Retina (tissue), 1 donor: ENCODE results near the gene CD38.
"Not testable (repeated sequence)": the region's sequence is repeated elsewhere in the genome, so short reads cannot be mapped to it uniquely, and the experiment has no call there.

Experiments used
- DNase-seq: peaks from one replicate; pipeline ENCODE4 v3.0.0-alpha.2; 2016

Gene CD38

DNA sequence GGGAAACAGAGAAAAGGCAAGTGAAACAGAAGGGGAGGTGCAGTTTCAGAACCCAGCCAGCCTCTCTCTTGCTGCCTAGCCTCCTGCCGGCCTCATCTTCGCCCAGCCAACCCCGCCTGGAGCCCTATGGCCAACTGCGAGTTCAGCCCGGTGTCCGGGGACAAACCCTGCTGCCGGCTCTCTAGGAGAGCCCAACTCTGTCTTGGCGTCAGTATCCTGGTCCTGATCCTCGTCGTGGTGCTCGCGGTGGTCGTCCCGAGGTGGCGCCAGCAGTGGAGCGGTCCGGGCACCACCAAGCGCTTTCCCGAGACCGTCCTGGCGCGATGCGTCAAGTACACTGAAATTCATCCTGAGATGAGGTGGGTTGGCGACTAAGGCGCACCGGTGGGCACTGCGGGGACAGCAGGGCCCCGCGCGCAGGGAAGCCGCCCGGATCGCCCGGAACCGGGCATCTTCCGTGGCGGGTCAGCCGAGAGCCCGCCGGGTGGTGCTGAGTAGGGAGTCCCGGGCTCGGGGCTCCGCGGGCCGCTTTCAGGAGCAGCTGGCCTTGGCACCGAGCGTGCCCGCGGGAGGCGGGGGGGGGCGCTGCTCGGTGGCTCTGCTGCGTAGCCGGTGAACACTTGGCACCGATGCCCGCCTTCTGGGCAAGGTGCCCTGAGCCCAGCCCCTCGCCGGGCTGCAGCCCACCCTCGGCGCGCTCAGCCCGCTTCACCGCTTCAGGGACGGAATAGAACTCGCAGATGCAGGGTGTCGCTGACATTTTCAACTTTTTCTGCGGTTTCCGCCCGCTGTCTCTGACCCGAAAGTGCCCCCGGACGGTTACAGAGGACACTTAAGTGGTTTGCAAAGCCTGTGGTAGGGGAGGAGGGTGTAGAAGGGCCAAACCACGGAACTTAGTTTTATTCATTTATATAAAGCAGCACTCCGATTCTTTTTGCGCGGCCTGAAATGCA lies at the start of gene CD38:
TSS of gene CD38 (plus strand) at position 40 of the 953 bp plus-strand sequence. CDS start at position 127, 87 bp downstream.
- DNase-seq, result peak; percentile 76

DNA sequence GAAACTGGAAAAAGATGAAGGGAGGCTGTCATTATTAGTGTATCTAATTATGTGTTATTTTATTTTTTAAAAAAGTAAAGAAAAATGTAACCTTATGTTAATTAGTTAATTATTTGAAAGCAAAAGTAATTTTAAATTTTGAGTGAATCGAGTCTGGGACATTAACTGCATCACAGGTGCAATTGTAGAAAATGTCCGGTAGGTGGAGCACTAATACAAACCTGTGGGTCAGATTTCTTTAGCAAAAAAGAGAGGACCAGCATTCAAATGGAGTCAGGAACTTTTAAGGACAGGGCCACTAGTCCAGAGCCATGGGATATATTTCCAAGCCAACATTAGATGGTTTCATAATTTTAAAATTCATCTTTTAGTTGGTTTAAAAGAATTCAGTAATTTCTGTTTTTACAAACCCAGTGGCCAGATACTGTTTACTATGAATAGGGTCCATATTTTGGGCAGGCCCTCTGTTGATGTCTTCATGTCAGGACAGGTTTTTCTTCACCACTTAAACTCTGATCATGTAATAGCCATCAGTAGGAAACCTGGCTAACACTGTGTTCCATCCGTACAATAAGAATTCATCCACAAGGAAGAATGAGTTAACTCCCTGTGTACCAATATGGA lies 48.1 kb upstream of the CD38 start:
- peak; percentile 52 for DNase-seq

DNA sequence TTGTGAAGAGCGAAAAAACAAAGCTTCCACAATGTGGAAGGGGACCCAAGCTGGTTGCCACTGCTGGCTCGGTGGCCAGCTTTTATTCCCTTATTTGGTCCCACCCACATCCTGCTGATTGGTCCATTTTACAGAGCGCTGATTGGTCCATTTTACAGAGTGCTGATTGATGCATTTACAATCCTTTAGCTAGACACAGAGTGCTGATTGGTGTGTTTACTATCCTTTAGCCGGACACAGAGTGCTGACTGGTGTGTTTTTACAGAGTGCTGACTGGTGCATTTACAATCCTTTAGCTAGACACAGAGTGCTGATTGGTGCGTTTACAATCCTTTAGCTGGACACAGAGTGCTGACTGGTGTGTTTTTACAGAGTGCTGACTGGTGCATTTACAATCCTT lies 45.1 kb upstream of the CD38 start:
- not testable (repeated sequence) for DNase-seq

DNA sequence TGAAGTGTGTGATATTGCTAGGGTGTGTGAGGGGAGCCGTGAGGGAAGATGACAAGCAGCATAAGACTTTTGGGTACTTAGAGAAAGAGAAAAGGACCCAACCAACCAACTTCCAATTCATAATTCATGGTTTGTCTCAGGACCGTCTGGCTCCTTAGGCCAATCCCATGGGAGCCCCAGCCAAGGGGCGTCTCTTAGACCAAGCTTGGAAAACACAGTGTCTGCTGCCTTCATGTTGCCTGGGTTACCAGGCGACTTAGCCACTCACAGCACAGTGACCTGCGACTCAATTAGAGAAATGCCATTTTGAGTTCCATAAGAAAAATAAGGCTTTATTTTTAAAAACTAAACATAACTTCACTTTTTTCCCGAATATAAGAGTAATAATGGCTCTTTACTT lies 42.6 kb upstream of the CD38 start:
- no peak for DNase-seq

DNA sequence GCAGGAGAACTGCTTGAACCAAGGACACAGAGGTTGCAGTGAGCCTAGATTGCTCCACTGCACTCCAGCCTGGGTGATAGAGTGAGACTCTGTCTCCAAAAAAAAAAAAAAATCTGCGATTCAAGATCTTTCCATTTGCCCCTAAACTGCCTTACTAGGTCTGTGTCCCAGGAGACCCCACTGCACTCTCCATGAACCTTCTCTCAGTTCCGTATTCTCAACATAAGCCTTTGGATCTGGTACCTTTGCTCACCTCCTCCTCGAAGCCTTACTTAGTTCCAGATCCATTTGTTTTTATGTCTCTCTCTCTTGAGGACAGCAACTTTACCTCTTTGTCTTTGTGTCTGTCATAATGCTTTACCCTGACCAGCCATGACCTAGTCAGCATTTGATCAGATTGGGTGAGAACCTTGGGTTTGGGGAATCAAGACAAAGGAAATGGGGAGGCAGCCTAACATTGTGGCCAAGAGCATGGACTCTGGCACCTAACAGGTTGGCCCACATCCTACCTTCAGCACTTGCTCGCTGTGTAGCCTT lies 41.5 kb upstream of the CD38 start:
- DNase-seq, result no peak

DNA sequence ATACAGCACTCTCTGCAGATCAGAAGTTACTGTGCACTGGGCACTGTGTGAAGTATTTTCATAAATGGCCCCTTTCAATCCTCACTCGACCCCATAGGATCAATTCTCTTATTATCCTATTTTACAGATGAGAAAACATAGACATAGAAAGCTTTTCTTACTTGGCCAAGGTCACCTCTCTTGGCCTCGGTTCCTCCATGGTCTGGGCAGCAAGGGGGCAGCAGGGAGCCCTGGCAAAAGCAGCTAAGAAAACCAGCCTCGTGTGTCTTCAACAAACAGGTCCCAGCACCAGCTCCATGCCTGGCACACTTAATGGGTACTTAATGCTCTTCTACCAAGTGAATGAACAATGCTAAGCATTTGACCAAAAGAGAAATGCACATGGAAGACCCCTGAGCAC lies 40.9 kb upstream of the CD38 start:
- no peak for DNase-seq

DNA sequence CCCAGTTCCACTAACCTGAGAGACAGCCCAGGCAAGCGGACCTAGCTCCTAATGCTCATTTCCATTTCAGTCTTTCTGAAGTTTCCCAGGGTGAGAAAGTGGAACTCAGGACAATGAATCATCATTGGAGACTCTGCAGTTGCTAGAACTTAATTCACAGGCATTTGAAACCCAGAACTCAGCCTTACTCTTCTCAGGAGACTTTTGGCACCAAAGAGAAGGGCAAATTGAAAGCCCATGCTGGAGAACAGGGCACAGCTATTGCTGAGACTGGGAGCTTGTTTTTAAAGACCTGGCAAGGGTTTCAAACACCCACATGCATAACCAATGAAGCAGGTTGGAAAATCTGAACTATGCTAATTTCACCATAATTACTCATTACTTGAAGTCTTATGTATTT lies 39.3 kb upstream of the CD38 start:
- no peak for DNase-seq

DNA sequence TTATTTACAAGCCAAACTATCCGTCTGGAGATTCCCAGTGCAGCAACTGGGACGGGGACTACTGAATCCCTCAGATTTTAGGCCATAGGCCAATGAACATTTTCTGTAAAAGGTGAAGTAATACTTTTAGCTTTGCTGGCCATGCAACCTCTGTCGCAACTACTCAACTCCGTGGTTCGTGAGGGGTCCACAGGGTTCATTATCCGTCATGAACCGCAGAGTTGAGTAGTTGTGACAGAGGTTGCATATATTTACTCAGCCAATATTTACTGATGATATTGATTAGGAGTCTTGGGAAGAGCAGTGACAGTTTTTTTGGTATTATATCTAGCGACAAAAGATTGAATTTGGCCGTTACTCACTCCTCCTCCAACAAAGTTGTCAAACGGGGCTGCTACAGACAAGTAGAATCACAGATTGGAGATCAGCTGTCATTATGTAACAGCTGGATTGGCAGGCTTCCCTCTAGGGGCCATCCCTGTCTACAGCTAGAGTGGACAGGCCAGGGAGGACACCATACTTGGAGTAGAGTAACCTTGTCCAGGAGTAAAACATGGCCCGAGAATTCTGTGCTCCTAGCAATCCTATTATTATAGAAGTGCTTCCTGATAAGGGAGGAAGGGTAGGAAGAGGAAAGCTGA lies 37.2 kb upstream of the CD38 start:
- no peak for DNase-seq

DNA sequence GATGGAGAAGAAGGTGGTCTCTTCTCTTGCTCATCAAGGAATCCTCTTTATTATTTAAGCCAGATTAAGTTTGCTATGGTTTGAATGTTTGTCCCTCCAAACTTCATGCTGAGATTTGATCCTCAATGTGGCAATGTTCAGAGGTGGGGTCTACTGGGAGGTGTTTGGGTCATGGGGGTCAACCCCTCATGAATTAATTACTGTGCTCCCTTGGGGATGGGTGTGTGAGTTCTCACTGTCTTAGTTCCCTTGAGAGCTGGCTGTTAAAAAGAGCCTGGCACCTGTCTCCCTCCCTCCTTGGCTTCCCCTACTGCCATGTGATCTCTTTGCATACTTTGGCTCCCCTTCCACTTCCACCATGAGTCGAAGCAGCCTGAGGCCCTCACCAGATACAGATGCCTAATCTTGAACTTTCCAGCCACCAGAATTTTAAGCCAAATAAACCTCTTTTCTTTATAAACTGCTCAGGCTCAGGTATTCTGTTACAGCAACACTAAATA lies 36.0 kb upstream of the CD38 start:
- DNase-seq, result no peak

DNA sequence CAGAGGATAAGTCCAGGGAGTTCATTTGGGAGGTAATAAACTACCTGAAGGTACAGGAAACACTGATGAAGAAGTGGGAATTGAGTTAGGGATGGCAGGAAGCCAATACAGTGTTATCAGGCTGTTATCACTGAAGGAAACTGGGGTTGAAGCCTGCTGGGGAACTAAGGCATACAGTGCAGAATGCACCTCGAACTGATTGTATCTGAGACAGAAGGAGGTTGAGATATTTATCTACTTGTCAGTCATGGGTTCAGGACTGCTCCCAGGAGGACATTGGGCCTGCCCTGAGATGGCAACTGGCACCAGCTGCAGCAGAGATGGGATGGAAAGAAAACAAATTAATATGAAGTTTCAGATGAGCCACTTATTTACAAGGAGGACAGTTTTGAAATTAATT lies 35.5 kb upstream of the CD38 start:
- no peak for DNase-seq

DNA sequence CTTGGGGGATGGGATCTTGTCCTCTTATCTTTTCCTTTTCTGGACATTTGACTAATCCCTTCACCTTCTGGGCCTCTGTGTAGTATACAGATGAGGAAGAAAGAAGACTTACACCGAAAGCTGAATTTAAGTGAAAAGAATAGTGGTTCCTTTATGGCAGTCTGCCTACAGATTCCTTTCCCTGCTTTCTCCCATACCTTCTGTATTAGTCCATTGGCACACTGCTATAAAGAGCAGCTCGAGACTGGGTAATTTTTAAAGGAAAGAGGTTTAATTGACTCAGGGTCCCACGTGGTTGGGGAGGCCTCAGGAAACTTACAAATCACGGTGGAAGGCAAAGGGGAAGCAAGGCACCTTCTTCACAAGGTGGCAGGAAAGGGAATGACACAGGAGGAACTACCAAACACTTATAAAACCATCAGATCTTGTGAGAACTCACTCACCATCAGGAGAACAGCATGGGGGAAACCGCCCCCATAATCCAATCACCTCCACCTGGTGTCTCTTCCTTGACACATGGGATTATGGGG lies 34.0 kb upstream of the CD38 start:
- no peak for DNase-seq

DNA sequence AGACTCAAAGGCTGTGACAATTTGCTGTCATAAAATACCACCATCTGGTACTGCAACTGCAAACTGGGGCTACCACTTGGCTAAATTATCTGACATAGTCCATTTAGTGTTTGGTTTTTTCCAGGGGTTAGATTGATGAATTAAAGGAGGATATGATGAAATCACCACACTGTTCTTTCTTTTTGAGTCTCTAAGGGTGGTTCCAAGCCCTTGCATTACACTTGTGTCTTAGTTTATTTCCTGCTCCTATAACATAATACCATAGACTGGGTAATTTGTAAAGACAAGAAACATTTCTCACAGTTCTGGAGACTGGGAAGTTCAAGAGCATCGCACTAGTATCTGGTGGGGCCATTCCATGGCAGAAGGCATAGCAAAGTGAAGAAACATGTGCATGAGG lies 32.0 kb upstream of the CD38 start:
- no peak for DNase-seq

DNA sequence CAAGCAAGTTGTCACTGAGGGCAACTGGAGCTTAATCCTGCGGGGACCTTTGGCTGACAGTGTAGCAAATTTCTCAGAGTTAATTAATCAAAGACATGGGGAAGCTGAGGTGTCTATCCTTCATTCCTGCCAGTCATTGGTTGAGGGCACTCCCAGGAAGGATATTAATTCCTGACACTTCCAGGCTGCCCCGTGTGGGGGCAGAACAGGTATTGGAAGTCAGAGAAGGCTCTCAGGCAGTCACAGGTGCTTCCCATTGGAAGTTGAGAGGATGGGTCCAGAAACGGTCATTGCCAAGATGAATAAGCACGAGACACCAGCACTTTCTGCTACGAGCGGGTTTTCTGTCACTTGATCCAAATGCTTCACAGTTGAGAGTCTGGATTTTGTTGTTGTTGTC lies 29.1 kb upstream of the CD38 start:
- DNase-seq, result no peak

DNA sequence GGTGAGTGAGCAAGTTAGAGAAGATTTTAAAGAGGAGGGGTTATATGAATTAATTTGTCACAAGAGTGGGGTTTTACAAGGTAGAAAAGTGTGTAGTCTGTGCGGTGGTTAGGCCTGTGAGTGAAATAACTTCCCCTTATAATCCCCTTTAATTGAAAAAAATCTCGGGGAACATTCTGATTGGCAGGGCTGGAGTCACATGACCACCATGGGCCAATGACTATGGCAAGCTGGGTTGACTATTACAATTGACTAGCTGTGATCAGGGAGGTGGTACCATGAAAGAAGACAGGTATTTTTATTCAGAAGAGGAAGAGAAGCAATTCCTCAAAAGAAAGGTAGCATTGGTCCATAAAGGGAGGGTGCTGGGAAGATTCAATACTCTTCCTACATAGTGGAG lies 27.0 kb upstream of the CD38 start:
- no peak for DNase-seq

DNA sequence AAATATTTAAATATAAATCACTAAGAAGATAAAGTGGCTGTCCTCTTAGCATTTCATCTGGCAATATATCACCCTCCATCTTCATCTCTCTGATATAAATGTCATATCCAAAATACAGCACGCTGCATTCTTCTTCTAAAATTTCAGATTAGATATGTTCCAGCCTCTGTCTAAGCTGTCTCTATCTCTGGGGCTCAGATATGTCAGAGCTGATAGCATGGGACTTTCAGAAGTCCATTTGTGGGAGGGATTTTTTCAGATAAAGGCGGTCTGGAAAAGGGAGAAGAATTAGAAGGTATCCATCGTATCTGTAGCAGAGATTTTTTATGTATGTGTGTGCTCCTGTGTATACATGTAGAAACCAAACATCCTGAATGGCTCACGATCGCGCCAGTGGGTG lies 25.0 kb upstream of the CD38 start:
- DNase-seq, result no peak

DNA sequence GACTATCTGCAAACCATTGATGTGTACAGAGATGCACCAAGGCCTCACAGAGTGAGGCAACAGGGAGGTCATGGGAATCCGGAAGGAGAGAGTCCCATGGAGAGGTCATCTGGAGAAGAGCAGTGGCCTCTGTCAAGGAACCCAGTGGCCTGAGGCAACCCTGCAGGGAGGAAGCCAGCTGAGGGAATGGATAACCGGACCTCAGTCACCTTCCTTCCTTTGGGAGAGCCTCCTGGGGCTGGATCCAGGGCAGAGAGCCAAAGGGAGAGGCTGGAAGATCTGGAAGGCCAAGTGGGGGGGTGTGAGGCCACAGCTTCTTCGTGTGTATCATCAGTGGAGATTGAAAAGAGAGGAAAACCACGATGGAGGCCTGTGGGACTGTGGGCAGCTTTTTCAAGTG lies 24.3 kb upstream of the CD38 start:
- no peak for DNase-seq

DNA sequence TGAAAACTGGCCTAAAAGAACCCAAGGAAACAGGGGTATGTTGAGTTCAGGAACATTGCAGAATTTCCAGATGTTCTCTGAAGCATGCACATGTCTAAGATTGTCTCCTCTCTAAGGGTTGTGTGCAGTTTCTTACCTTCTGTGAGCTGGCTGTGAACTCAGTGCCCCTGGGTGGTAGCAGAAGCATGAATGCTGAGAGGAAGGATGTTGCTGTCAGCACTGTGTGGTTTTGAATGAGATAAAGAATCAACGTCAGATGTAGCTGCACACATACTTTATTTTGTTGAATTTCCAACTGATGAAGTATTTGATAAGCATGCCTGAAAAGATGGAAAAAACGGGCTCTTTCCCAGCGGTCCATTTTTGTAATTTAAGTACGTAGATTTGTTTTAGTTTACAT lies 23.8 kb upstream of the CD38 start:
- no peak for DNase-seq

DNA sequence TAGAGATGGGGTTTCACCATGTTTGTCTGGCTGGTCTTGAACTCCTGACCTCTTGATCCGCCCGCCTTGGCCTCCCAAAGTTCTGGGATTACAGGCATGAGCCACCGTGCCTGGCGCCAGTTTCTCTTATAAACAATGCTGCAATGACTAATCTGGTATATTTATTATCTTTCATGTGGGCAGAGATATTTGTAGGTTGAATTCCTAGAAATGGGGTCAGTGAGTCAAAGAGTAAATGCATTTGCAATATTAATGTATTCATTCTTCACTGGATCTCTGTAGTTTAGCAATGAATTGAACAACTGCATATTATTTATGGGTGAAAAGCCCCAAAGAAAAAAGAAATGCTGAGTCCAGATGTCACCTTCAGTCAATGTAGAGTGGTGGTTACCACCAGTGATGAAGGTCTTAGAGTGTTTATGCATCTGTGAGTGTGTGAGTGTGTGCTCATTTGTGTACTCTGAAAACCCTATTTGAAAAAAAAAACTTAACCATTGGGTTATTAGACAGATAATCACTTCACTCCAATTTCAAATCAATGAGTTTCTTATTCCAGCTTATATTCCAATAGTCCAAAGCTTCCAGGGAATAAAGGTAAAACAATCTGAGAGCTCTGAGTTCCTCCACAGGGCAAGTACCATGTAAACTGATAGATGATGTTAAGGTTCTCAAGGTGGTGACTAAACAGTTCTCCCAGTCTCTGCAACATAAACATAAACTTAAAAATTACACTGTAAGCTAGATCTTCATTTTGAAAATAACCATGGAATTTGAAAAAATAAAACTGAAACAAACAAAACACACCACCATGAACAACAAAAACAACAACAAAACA lies 22.6 kb upstream of the CD38 start:
- no peak for DNase-seq

DNA sequence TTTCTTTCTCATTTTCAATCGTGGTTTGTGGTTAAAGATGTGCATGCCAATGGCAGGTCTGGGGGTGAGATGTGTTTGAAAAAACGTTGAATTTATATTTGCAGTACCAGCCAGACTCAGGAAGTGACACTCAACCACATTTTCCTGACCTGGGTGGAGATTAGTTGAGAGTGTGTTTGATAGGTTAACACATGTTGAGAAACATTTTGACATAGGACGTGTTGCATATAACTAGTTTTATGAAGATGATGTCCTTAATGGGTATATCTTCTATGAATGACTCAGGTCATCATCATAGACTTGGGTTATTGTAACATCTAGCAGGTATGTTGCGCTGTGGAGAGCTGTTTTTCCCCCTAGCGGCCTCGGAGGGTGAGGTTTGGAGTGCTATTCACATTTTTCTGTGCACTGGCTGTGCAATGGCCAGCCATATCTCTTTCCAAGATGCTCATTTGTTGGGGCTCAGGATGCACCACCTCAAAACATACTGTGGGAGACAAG lies 21.7 kb upstream of the CD38 start:
- no peak for DNase-seq

DNA sequence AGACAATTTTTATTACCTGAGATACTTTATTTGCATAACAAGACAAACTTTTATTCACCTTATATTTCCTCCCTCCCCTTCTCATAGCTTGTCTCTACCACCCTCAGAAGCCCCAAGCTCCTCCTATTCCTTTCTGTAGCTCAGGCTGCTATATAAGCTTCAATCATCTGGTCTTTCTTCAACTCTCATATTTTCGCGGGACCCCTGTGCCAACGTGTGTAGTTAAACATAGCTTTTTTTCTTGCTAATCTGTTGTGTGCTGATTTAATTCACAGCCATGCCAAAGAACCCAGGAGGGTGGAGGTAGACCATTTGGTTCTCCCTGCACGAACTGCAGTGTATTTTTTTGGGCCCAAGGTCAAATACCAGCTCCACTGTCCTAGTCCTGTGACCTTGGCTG lies 21.1 kb upstream of the CD38 start:
- DNase-seq, result no peak

DNA sequence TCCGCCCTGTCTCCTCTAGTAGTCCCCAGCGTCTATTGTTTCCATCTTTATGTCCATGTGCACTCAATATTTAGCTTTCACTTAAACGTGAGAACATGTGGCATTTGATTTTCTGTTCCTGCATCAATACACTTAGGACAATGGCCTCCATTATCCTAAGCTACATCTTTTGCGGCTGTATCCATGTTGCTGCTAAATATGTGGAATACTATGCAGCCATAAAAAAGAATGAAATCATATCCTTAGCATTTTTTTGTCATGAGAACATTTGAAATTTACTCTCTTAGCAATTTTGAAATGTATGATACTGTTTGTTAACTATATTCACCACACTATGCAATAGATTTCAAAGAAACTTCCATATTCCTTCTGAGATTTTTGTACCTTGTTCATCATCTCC lies 19.8 kb upstream of the CD38 start:
- DNase-seq, result no peak

DNA sequence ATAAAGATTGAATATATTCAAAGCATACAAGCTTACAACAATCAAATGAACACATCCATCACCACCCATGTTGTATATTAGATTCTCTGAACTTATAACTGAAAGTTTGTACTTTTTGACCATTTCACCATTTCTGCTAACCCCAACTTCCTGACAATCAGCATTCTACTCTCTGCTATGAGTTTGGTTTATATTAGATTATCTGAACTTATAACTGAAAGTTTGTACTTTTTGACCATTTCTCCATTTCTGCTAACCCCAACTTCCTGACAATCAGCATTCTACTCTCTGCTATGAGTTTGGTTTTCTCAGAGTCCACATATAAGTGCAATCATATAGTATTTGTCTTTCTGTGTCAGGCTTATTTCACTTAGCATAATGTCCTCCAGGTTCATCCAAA lies 15.7 kb upstream of the CD38 start:
- not testable (repeated sequence) for DNase-seq
